ENCODE results near the gene DLX3. TPM values are rescaled to one million over a fixed set of nuclear protein-coding genes. Genes with fewer than 3 reads are reported as not detected.

DLX3 gene
- total RNA-seq, 1 donor from 2014 or later: not detected

DNA sequence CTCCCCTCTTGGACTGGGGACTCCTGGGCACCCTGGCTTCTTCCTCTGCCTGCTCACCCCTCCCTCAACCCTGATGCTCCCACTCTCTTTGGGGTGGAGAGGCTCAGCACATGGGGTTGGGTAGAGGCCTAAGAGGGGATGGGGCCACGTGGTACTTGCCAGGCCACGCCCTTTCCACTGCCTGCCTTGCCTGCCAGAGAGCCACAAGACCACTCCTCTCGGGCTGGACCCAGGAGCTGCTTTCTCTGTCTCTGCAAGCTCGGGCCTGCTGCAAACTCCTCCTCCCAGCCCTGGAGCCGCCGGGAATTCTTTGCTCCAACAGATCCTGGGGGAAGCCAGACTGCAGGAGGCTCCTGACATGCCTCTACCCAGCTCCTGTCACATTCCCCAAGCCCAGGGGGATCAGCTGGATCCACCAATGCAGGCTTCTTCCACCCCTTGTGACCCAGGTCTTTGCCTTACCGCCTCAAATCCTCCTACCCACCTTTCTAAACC is 14.3 kb downstream of the DLX3 start:
- H3K4me3 Mint-ChIP-seq (ENCODE audit: unreplicated experiment): no peak overlapping the region
- no peak overlapping the region for H3K27ac Mint-ChIP-seq (ENCODE audit: unreplicated experiment)
- H3K27me3 Mint-ChIP-seq (ENCODE audit: unreplicated experiment): peaks cover 75% of the 10 kb centered on the region
- TF ChIP-seq, protein P1, sequence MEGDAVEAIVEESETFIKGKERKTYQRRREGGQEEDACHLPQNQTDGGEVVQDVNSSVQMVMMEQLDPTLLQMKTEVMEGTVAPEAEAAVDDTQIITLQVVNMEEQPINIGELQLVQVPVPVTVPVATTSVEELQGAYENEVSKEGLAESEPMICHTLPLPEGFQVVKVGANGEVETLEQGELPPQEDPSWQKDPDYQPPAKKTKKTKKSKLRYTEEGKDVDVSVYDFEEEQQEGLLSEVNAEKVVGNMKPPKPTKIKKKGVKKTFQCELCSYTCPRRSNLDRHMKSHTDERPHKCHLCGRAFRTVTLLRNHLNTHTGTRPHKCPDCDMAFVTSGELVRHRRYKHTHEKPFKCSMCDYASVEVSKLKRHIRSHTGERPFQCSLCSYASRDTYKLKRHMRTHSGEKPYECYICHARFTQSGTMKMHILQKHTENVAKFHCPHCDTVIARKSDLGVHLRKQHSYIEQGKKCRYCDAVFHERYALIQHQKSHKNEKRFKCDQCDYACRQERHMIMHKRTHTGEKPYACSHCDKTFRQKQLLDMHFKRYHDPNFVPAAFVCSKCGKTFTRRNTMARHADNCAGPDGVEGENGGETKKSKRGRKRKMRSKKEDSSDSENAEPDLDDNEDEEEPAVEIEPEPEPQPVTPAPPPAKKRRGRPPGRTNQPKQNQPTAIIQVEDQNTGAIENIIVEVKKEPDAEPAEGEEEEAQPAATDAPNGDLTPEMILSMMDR (IDR thresholded peaks at IDR 0.05): no peak
- no peak for DNase-seq (ENCODE audit: extremely low spot score, unreplicated experiment)
- no peaks in the 10 kb centered on the region for H3K36me3 Mint-ChIP-seq (ENCODE audit: unreplicated experiment)
- H3K9me3 Mint-ChIP-seq (ENCODE audit: unreplicated experiment): no peaks in the 10 kb centered on the region
- H3K4me1 Mint-ChIP-seq (ENCODE audit: unreplicated experiment): no peaks in the 10 kb centered on the region

DNA sequence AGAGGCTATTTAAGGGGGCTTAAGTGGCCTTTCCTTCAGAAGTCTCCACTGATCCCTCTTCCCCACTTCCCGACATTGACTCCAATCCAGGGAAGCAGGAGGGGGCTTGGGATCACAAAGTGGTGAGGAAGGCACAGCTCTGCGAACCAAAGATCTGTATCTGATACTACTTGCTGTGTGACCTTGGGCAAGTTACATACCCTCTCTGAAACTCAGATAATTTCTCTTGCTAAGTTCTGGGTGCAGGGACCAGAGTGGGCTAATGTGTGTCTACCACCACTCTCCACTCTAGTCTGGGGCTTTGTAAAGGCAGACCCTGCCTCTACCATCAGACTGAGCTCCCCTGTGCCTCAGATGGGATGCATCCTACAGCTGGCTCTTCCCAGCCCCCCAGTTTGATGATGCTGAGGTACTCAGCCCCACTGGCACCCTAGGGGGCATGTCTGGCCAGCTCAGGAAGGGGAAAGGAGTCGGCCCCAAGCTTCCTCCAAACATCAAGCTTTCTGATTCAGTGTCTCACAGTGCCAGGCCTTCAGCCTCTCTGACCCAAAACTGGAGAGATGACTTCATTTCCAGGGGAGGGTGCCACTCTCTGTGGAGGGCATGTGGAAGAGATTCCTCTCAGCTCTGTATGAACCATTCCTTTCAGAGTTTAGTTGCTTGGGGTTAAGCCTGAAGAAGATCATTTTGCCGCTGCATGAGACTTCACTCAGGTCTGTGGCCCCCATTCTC is 15.1 kb downstream of the DLX3 start:
- Mint-ChIP-seq H3K27me3 (ENCODE audit: unreplicated experiment) (peaks cover 81% of the 10 kb centered on the region), H3K27ac (ENCODE audit: unreplicated experiment) (no peak overlapping the region)

DNA sequence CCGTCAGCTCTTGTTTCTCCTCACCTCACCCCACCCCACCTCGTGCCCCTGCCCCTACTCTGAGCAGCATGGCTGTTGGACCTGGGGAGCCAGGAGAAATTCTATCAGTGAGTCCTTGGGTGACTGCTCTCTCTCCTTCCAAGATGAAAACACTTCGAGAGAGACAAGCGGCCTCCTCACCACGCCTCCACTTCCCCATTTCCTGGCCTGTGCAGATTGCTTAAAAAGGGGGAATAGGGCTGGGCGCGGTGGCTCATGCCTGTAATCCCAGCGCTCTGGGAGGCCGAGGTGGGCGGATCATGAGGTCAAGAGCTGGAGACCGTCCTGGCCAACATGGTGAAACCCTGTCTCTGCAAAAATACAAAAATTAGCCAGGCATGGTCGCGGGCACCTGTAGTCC is 16.5 kb downstream of the DLX3 start:
- Mint-ChIP-seq H3K4me1 (ENCODE audit: unreplicated experiment) (no peaks in the 10 kb centered on the region), H3K27ac (ENCODE audit: unreplicated experiment) (no peak overlapping the region), H3K27me3 (ENCODE audit: unreplicated experiment) (peaks cover 83% of the 10 kb centered on the region), H3K4me3 (ENCODE audit: unreplicated experiment) (no peak overlapping the region), H3K9me3 (ENCODE audit: unreplicated experiment) (no peaks in the 10 kb centered on the region), H3K36me3 (ENCODE audit: unreplicated experiment) (no peaks in the 10 kb centered on the region)
- DNase-seq (ENCODE audit: extremely low spot score, unreplicated experiment): no peak
- TF ChIP-seq, protein P1 (IDR thresholded peaks at IDR 0.05): no peak

More for the DNA sequence above, 15.1 kb downstream of the DLX3 start:
- Mint-ChIP-seq H3K9me3 (ENCODE audit: unreplicated experiment) (no peaks in the 10 kb centered on the region), H3K4me1 (ENCODE audit: unreplicated experiment) (no peaks in the 10 kb centered on the region), H3K4me3 (ENCODE audit: unreplicated experiment) (no peak overlapping the region), H3K36me3 (ENCODE audit: unreplicated experiment) (no peaks in the 10 kb centered on the region)
- no peak for DNase-seq (ENCODE audit: extremely low spot score, unreplicated experiment)
- TF ChIP-seq, protein P1 (IDR thresholded peaks at IDR 0.05): no peak

DNA sequence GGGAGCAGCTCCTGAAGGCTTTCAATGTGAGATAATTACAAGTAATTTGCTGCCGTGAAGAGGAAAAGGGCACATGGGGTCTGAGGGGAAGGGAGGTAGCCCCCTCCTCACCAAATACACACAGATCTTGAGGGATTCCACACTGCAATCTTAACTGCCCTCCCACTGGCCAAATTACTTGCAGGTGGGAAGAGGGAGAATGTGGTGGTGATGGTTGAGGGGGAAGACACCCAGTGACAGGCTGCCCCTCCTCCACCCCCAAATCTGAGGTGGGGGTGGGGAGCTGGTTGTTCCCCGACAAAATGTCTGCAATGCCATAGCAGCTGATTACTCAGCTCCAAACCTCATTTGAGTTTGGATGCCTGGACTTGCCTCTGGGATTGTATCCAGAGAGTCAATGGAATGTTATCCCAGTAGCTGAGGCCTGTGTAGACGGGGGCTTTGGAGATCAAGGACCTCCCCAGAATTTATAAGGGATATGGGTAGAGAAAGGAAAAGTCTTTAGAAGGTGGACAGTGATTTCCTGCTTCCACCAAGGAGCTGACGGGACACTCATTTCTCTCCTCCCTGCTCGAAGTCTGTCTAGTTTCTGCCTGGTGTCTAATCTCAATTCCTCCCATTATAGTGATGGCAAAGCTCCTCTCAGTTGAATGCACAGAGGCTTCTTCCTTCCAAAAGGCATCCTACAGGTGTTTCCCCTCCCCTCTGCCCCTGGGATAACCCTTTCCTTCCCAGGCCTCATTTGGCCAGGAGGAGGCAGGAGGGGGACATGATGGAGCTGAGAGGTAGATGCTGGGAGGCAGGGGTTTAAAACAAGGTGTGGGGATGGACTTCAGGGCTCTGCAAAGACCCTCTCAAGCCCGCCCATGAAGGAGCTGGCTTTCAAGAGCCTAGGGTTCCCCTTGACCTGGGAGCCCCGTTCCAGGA is 17.3 kb downstream of the DLX3 start:
- DNase-seq (ENCODE audit: extremely low spot score, unreplicated experiment): no peak
- TF ChIP-seq, protein P1 (IDR thresholded peaks at IDR 0.05): no peak
- Mint-ChIP-seq H3K27me3 (ENCODE audit: unreplicated experiment) (peaks cover 85% of the 10 kb centered on the region), H3K27ac (ENCODE audit: unreplicated experiment) (no peak overlapping the region), H3K9me3 (ENCODE audit: unreplicated experiment) (no peaks in the 10 kb centered on the region), H3K36me3 (ENCODE audit: unreplicated experiment) (no peaks in the 10 kb centered on the region), H3K4me3 (ENCODE audit: unreplicated experiment) (no peak overlapping the region), H3K4me1 (ENCODE audit: unreplicated experiment) (no peaks in the 10 kb centered on the region)

DNA sequence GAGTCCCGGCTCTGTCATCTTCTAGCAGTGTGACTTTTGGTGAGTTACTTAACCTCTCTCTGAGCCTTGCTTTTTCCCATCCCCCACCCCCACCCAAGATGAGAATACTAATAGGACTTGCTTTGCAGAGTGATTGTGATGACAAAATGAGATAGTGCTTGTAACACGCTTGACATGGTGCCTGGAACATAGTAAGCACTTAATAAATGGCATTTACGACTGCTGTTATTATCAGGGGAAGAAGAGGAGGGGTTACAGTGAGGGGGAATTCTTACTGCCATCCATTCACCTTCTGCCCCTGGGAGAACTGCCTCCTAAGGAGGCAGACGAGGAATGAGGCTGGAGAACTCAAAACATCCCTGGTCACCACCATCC is 18.2 kb downstream of the DLX3 start:
- H3K27ac Mint-ChIP-seq (ENCODE audit: unreplicated experiment): no peak overlapping the region
- H3K27me3 Mint-ChIP-seq (ENCODE audit: unreplicated experiment): peaks cover 88% of the 10 kb centered on the region
- H3K9me3 Mint-ChIP-seq (ENCODE audit: unreplicated experiment): no peaks in the 10 kb centered on the region
- no peak for DNase-seq (ENCODE audit: extremely low spot score, unreplicated experiment)
- no peak overlapping the region for H3K4me3 Mint-ChIP-seq (ENCODE audit: unreplicated experiment)
- no peaks in the 10 kb centered on the region for H3K36me3 Mint-ChIP-seq (ENCODE audit: unreplicated experiment)
- TF ChIP-seq, protein P1 (IDR thresholded peaks at IDR 0.05): no peak
- peaks cover 7% of the 10 kb centered on the region for H3K4me1 Mint-ChIP-seq (ENCODE audit: unreplicated experiment)

Data from osteocyte (in vitro differentiated cells).